ES-I3 (cell line): ENCODE results near the gene TRAFD1.

Experiments used
- H3K36me3 ChIP-seq: 2 replicates; pipeline ENCODE4 v1.6.1; 2013; ENCODE audit warnings: mild to moderate bottlenecking, low read length, control low read depth, moderate library complexity; ENCODE audit not compliant: insufficient read depth
- H3K4me1 ChIP-seq: 2 replicates; pipeline ENCODE4 v1.6.1; 2013; ENCODE audit warnings: mild to moderate bottlenecking, control low read depth, low read length; ENCODE audit not compliant: insufficient read depth
- H3K9ac ChIP-seq: 2 replicates; pipeline ENCODE4 v1.6.1; 2013; ENCODE audit warnings: low read depth, mild to moderate bottlenecking, low read length, moderate library complexity
- H3K9me3 ChIP-seq: 2 replicates; pipeline ENCODE4 v1.6.1; 2013; ENCODE audit warnings: mild to moderate bottlenecking, low read length, moderate library complexity; ENCODE audit not compliant: control insufficient read depth, insufficient read depth

Gene TRAFD1

GRCh38 chr12:112170971-112171596 lies 45.7 kb downstream of the TRAFD1 start:
- Histone ChIP-seq H3K36me3 (peaks cover 7% of the 10 kb centered on the region), H3K4me1 (0 out of 2 replicates have a peak, but pooled peaks cover under 1% of the 10 kb centered on the region), H3K9me3 (no peaks in the 10 kb centered on the region), H3K9ac (no peak overlapping the region)

GRCh38 chr12:112172556-112173324 lies 47.4 kb downstream of the TRAFD1 start:
- Histone ChIP-seq H3K4me1 (0 out of 2 replicates have a peak, but pooled peaks cover 5% of the 10 kb centered on the region), H3K9me3 (no peaks in the 10 kb centered on the region), H3K9ac (no peak overlapping the region), H3K36me3 (peaks cover 7% of the 10 kb centered on the region)

GRCh38 chr12:112175361-112176155 lies 50.2 kb downstream of the TRAFD1 start:
- H3K9ac ChIP-seq = no peak overlapping the region
- H3K9me3 ChIP-seq = no peaks in the 10 kb centered on the region
- H3K4me1 ChIP-seq = 0 out of 2 replicates have a peak, but pooled peaks cover 5% of the 10 kb centered on the region
- peaks cover 7% of the 10 kb centered on the region for H3K36me3 ChIP-seq

GRCh38 chr12:112176321-112177010 lies 51.1 kb downstream of the TRAFD1 start:
- H3K9ac ChIP-seq = no peak overlapping the region
- H3K9me3 ChIP-seq = no peaks in the 10 kb centered on the region
- 0 out of 2 replicates have a peak, but pooled peaks cover 5% of the 10 kb centered on the region for H3K4me1 ChIP-seq
- H3K36me3 ChIP-seq = peaks cover 7% of the 10 kb centered on the region

GRCh38 chr12:112178796-112179195 lies 53.4 kb downstream of the TRAFD1 start:
- Histone ChIP-seq H3K4me1 (peaks cover 18% of the 10 kb centered on the region), H3K9me3 (no peaks in the 10 kb centered on the region), H3K9ac (no peak overlapping the region), H3K36me3 (peaks cover 7% of the 10 kb centered on the region)

- Histone ChIP-seq H3K36me3 (peaks cover 7% of the 10 kb centered on the region), H3K4me1 (peaks cover 23% of the 10 kb centered on the region), H3K9ac (no peak overlapping the region), H3K9me3 (no peaks in the 10 kb centered on the region)
Observed at GRCh38 chr12:112179341-112179740, 54.0 kb downstream of the TRAFD1 start.

- Histone ChIP-seq H3K36me3 (peaks cover 6% of the 10 kb centered on the region), H3K4me1 (peaks cover 24% of the 10 kb centered on the region), H3K9me3 (no peaks in the 10 kb centered on the region), H3K9ac (no peak overlapping the region)
Observed at GRCh38 chr12:112179916-112180315, 54.6 kb downstream of the TRAFD1 start.

- Histone ChIP-seq H3K9ac (no peak overlapping the region), H3K4me1 (peaks cover 24% of the 10 kb centered on the region), H3K36me3 (peaks cover under 1% of the 10 kb centered on the region; the same call in 1 of the 2 replicates), H3K9me3 (no peaks in the 10 kb centered on the region)
Observed at GRCh38 chr12:112180422-112180821, 55.1 kb downstream of the TRAFD1 start.

- Histone ChIP-seq H3K9me3 (no peaks in the 10 kb centered on the region), H3K36me3 (no peaks in the 10 kb centered on the region), H3K9ac (no peak overlapping the region), H3K4me1 (peaks cover 19% of the 10 kb centered on the region)
Observed at GRCh38 chr12:112182499-112182898, 57.1 kb downstream of the TRAFD1 start.

- Histone ChIP-seq H3K9me3 (no peaks in the 10 kb centered on the region), H3K4me1 (peaks cover 19% of the 10 kb centered on the region), H3K36me3 (no peaks in the 10 kb centered on the region), H3K9ac (no peak overlapping the region)
Observed at GRCh38 chr12:112183141-112184021, 58.0 kb downstream of the TRAFD1 start.

GRCh38 chr12:112184056-112184887 lies 58.9 kb downstream of the TRAFD1 start:
- Histone ChIP-seq H3K4me1 (peaks cover 19% of the 10 kb centered on the region), H3K9ac (no peak overlapping the region), H3K36me3 (no peaks in the 10 kb centered on the region), H3K9me3 (no peaks in the 10 kb centered on the region)

- Histone ChIP-seq H3K4me1 (peaks cover 19% of the 10 kb centered on the region), H3K36me3 (no peaks in the 10 kb centered on the region), H3K9me3 (no peaks in the 10 kb centered on the region), H3K9ac (no peak overlapping the region)
Observed at GRCh38 chr12:112185093-112185923, 59.9 kb downstream of the TRAFD1 start.
